ENCODE measurements around the gene RGS19. TPM values are rescaled to one million over a fixed set of nuclear protein-coding genes. Genes with fewer than 3 reads are reported as not detected.
A peak's percentile ranks its signal among the peaks of the same experiment; 100 is the strongest.

The RGS19 gene
- total RNA-seq, 4 donors from 2014 or later: 12.9 to 35.7 (median 20.1) TPM

DNA sequence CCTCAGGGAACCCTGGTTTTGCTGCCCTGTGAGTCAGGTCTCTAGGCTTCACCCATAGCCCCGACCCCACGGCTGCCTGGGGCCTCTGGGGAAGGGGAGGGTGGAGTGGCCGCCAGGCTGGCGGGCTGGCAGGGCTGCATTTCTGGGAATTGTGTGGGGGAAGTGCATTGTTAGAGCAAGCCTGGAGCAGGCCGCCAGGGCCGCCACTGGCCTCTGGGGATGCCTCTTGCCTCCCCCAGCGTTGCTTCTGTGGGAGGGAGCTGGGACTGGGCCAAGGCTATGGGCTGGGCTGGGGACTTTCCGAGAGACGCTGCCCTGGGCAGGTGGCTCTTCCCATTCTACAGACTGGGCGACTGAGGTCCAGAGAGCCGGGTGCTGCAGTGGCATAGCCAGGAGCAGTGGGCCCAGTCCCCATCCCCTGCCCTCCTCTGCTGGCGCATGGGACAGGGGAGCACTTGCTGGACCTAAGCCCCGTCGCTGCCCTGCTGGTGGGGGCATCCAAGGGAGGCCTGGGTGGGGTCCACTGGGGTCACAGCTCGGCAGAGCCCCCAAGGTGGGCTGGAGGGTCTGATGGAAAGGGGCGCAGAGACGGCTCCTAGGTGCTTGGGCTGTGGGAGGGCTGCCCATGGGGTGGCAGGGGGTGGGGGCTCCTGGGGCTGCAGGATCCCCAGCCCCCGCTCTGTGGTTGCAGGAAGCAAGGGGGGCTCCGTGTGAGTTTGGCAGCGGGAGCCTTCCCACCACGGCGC is 23.3 kb downstream of the RGS19 start:
- TF ChIP-seq EP300 (IDR thresholded peaks at IDR 0.05) (peak in 1 of 2 donors; percentile 25), POLR2A (IDR thresholded peaks at IDR 0.05) (no peak)
- TF ChIP-seq, protein P1, sequence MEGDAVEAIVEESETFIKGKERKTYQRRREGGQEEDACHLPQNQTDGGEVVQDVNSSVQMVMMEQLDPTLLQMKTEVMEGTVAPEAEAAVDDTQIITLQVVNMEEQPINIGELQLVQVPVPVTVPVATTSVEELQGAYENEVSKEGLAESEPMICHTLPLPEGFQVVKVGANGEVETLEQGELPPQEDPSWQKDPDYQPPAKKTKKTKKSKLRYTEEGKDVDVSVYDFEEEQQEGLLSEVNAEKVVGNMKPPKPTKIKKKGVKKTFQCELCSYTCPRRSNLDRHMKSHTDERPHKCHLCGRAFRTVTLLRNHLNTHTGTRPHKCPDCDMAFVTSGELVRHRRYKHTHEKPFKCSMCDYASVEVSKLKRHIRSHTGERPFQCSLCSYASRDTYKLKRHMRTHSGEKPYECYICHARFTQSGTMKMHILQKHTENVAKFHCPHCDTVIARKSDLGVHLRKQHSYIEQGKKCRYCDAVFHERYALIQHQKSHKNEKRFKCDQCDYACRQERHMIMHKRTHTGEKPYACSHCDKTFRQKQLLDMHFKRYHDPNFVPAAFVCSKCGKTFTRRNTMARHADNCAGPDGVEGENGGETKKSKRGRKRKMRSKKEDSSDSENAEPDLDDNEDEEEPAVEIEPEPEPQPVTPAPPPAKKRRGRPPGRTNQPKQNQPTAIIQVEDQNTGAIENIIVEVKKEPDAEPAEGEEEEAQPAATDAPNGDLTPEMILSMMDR (IDR thresholded peaks at IDR 0.05): peak in 1 of 5 experiments; percentile 12
- DNase-seq (ENCODE audit: low spot score in 2 of 2): no peak
- no peak overlapping the region for H3K4me3 ChIP-seq
- peaks cover 0 to 40% (median 2%) of the 10 kb centered on the region in 4 donors for H3K4me1 ChIP-seq
- no peaks in the 10 kb centered on the region for H3K36me3 ChIP-seq
- H3K9me3 ChIP-seq: no peaks in the 10 kb centered on the region
- peak overlapping the region in 3 of 4 donors; percentile 4 to 77 (median 71) for H3K27ac ChIP-seq
- WGBS, 2 donors: 38 to 48% methylated on average over 8 to 20 of the region's 22 CpGs
- H3K27me3 ChIP-seq: peaks cover 0 to 65% of the 10 kb centered on the region in 2 donors

DNA sequence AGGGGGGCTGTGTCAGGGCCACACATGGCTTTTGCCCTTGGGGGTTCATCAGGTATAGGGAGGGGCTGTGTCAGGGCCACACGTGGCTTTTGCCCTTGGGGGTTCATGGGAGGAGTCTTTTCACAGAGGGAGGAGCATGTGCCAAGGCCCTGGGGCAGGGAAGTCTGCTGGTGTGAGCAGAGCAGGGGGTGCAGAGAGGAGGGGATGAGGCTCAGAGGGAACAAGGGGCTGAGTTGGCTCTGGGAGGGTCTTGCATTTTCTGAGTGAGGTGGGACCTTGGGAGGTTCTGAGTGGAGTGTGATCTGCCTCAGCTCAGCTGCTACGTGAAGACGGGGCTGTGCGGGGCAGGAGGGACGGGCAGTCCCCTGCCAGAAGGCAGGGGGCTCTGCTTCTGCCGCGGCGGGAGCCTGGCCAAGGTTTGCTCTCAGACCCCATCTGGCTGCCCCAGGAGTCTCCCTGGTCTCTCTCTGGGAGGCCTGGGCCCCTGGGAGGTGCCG is 23.9 kb downstream of the RGS19 start:
- H3K36me3 ChIP-seq: no peaks in the 10 kb centered on the region
- H3K9me3 ChIP-seq: no peaks in the 10 kb centered on the region
- peaks cover 0 to 71% of the 10 kb centered on the region in 2 donors for H3K27me3 ChIP-seq
- TF ChIP-seq EP300 (IDR thresholded peaks at IDR 0.05) (no peak), POLR2A (IDR thresholded peaks at IDR 0.05) (no peak)
- TF ChIP-seq, protein P1 (IDR thresholded peaks at IDR 0.05): no peak
- peaks cover 0 to 46% (median 2%) of the 10 kb centered on the region in 4 donors for H3K4me1 ChIP-seq
- H3K27ac ChIP-seq: peak overlapping the region in 3 of 4 donors; percentile 4 to 77 (median 71)
- WGBS, 2 donors: 37 to 65% methylated on average over 2 to 4 of the region's 9 CpGs
- no peak overlapping the region for H3K4me3 ChIP-seq
- DNase-seq (ENCODE audit: low spot score in 2 of 2): no peak

DNA sequence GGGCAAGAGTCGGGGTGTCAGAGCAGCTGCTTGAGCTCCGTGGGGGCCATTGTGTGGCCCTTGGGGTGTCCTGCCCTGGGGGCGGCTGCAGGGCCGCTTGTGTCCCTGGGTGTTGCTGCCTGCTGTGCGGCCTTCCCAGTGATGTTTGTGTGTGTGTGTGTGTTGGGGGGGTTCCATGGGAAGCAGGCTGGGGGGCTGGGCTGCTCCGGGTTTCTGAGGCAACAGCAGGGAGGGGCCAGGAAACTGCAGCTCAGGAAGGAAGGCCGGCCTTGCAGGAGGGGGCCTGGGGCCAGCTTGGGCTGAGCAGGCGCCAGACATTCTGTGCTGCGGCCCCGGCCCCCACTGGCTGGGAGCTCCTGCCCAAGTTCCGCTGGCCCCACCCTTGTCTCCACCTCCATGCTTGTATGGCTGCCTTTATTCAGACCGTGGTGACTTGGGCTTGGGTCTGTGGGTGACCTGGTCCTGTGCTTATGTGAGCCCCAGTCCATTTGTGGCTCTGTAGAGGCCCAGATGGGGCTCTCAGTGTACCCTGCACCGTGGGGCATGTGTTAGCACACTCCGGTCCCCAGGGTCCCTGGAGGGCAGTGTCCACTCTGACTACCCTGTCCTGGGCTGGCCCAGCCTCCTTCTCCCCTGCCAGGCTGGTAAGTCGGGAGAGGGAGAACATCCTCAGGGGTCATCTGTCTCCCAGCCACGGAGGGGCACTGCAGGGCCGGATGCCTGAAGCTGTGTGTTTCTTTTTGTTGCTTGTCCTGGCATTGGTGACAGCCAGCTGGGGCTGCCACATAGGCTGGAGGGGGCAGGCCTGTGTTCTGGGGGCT is 25.3 kb downstream of the RGS19 start:
- H3K27me3 ChIP-seq: peaks cover 0 to 81% of the 10 kb centered on the region in 2 donors
- TF ChIP-seq, protein P1 (IDR thresholded peaks at IDR 0.05): peak in 2 of 5 experiments; percentile 7 to 23
- TF ChIP-seq POLR2A (IDR thresholded peaks at IDR 0.05): no peak
- no peak for TF ChIP-seq EP300 (IDR thresholded peaks at IDR 0.05)
- H3K4me1 ChIP-seq: peaks cover 0 to 58% (median 4%) of the 10 kb centered on the region in 4 donors
- no peaks in the 10 kb centered on the region for H3K9me3 ChIP-seq
- no peak for DNase-seq (ENCODE audit: low spot score in 2 of 2)
- no peak overlapping the region for H3K4me3 ChIP-seq
- WGBS, 2 donors: 7 to 24% methylated on average over 7 to 17 of the region's 17 CpGs
- peak overlapping the region in 2 of 4 donors; percentile 21 to 26 for H3K27ac ChIP-seq
- H3K36me3 ChIP-seq: no peaks in the 10 kb centered on the region

DNA sequence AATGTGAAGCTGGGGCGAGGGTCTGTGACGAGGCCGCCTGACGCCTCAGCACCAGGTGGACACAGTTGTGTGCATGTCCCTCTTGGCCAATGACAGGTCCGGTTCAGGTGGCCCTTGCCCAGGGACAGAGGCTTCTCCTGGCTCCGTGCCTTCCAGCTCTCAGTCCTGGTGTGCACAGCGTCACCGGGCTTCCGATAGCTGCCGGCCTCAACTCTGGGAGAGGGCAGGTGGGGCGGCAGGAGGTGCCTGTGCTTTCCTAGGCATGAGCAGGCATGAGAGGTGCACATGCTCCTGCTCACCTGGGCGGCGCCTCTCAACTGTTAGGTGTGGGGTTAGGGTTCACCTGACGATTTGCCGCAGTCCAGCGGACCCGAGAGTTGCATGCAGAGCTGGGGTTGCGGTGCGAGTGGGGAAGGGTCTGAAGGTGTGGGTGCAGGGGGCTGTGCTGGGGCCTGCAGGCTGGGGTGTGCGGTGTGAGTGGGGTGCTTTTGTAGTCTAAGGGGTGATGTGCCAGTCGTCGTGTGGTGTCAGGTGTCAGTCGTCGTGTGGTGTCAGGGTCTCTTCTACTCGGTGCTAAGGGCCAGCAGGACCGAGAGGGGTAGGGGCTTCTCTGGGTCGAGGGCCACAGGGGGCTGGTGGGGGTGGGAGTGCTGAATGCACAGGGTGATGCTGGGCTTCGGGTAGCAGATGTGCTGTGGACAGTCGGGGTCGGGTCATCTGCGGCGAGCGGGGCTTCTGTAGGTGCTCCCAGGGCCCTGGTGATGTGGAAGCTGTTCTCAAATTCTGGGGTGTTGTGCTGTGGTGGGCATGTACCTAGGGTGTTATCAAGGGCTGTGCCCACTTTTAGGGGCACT is 26.1 kb downstream of the RGS19 start:
- Histone ChIP-seq H3K4me3 (no peak overlapping the region), H3K27me3 (peaks cover 0 to 79% of the 10 kb centered on the region in 2 donors), H3K27ac (peak overlapping the region in 1 of 4 donors; percentile 73), H3K36me3 (no peaks in the 10 kb centered on the region), H3K4me1 (peaks cover 0 to 65% (median 4%) of the 10 kb centered on the region in 4 donors), H3K9me3 (no peaks in the 10 kb centered on the region)
- 80 to 84% methylated on average over 28 to 32 of the region's 33 CpGs for WGBS, 2 donors
- no peak for DNase-seq (ENCODE audit: low spot score in 2 of 2)
- TF ChIP-seq, protein P1 (IDR thresholded peaks at IDR 0.05): no peak
- TF ChIP-seq EP300 (IDR thresholded peaks at IDR 0.05) (no peak), POLR2A (IDR thresholded peaks at IDR 0.05) (no peak)
